Gastrocnemius medialis (tissue), 4 donors: ENCODE measurements around the gene ZFP36L2. TPM values are rescaled to one million over a fixed set of nuclear protein-coding genes. Genes with fewer than 3 reads are reported as not detected.

Experiments
- ATAC-seq, 2 donors: fragments of 150-250 bp; one replicate each; pipeline ENCODE4 v1.9.1; 2016
- DNase-seq, 2 donors: peaks; one replicate each; pipeline ENCODE4 v3.0.0-alpha.2; 2019
- H3K27ac ChIP-seq, 4 donors: fragments of 200-600 bp; sonication (generic); 1 replicate in 1 of 4; 2 replicates in 3 of 4; pipeline ENCODE4 v1.5.1; 2016 to 2018; ENCODE audit warnings: mild to moderate bottlenecking in 2 of 4, moderate library complexity in 1 of 4
- H3K27me3 ChIP-seq, 3 donors: fragments of 200-600 bp; sonication (generic) in 2 of 3; 1 replicate in 1 of 3; 2 replicates in 2 of 3; pipeline versions ENCODE4 v1.5.1 to v1.6.0; 2016 to 2019; ENCODE audit warnings: mild to moderate bottlenecking in 1 of 3, moderate library complexity in 1 of 3
- H3K36me3 ChIP-seq, 2 donors: fragments of 200-600 bp; sonication (generic) in 1 of 2; one replicate each; pipeline ENCODE4 v1.5.1; 2017 to 2018
- H3K4me1 ChIP-seq, 2 donors: fragments of 200-600 bp; sonication (generic) in 1 of 2; one replicate each; pipeline ENCODE4 v1.5.1; 2016 to 2017; ENCODE audit warnings: mild to moderate bottlenecking in 2 of 2
- H3K4me3 ChIP-seq, 4 donors: fragments of 200-600 bp; sonication (generic) in 3 of 4; 1 replicate in 1 of 4; 2 replicates in 3 of 4; pipeline ENCODE4 v1.5.1; 2016 to 2019; ENCODE audit warnings: mild to moderate bottlenecking in 2 of 4
- H3K9me3 ChIP-seq, 3 donors: fragments of 200-600 bp; sonication (generic) in 2 of 3; 1 replicate in 1 of 3; 2 replicates in 2 of 3; pipeline ENCODE4 v1.5.1; 2016 to 2019
- POLR2A ChIP-seq, 2 donors: fragments of 450-650 bp; IDR thresholded peaks; one replicate each; pipeline ENCODE4 v1.6.1; 2017; ENCODE audit warnings: antibody characterized with exemption in 2 of 2, mild to moderate bottlenecking in 2 of 2, moderate library complexity in 2 of 2
- in situ Hi-C, 4 donors: fragments of 200-750 bp; cut with MboI; loops; one replicate each; pipeline versions ENCODE4 v1.15.0 to v1.8.0; 2017; ENCODE audit warnings: low sequenced_read_pairs in 4 of 4
- intact Hi-C: fragments of 100-400 bp; cut with DNase I; formaldehyde crosslinking; loops from one replicate; pipeline ENCODE4 v1.15.1; 2023; ENCODE audit warnings: low total_unique reads
- total RNA-seq, 4 donors: library from RNA; depleted of rRNA; stranded (reverse); fragments of >200 nt; gene quantifications; one replicate each; pipeline versions ENCODE4 v1.1.0 to v1.2.3, GENCODE V29; 2016
- TF ChIP-seq, protein P1 (sequence below), 5 experiments: fragments of 450-650 bp in 3 of 5; fragments of 200-600 bp in 2 of 5; sonication (generic) in 2 of 5; IDR thresholded peaks in 4 of 5; conservative IDR thresholded peaks in 1 of 5; 1 replicate in 4 of 5; 2 replicates in 1 of 5; pipeline ENCODE4 v1.5.1; 2016 to 2019; ENCODE audit warnings: antibody characterized with exemption in 5 of 5, mild to moderate bottlenecking in 3 of 5, moderate library complexity in 3 of 5

The ZFP36L2 gene
- total RNA-seq, 4 donors from 2014 or later, result 15.5 to 58.6 (median 44.8) TPM

DNA sequence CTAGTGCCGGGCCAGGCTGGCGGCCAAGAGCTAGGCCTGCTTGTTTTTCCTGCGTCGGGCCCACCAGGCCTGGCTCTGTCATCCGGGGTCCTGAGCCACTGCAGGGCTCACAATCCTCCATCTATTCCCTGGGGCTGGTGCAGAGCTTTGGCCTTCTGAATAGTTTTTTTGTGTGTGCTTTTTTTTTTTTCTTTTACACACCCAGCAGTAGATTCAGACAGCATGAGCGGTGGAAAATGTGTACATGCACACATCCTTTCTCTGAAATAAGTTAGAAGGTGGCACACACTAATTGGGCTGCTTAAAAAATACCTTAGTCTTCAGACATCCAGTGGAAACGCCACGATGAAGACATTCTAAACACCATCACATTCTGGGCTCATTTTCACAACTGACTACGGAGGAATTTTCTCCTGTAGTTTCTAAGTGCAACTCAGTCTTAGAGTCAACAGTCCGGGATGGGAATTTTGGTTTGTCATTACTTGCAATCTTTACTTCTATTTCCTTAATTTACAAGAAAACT, 6.1 kb downstream of the ZFP36L2 start:
- TF ChIP-seq POLR2A (IDR thresholded peaks at IDR 0.05), result peak in 1 of 2 donors; percentile 5
- TF ChIP-seq, protein P1, sequence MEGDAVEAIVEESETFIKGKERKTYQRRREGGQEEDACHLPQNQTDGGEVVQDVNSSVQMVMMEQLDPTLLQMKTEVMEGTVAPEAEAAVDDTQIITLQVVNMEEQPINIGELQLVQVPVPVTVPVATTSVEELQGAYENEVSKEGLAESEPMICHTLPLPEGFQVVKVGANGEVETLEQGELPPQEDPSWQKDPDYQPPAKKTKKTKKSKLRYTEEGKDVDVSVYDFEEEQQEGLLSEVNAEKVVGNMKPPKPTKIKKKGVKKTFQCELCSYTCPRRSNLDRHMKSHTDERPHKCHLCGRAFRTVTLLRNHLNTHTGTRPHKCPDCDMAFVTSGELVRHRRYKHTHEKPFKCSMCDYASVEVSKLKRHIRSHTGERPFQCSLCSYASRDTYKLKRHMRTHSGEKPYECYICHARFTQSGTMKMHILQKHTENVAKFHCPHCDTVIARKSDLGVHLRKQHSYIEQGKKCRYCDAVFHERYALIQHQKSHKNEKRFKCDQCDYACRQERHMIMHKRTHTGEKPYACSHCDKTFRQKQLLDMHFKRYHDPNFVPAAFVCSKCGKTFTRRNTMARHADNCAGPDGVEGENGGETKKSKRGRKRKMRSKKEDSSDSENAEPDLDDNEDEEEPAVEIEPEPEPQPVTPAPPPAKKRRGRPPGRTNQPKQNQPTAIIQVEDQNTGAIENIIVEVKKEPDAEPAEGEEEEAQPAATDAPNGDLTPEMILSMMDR (IDR thresholded peaks at IDR 0.05 in 4 of 5, conservative IDR thresholded peaks at IDR 0.05 in 1 of 5), result no peak
- H3K36me3 ChIP-seq, result peaks cover 0 to 17% of the 10 kb centered on the region in 2 donors
- ATAC-seq (no peak), DNase-seq (no peak)
- in situ Hi-C loops (loop anchor here in 2 of 4 donors (10.0 kb wide), 3 partner anchors 45 to 245 kb away; no protein-coding TSS in a partner anchor), intact Hi-C loops (no loop called here)
- H3K27ac ChIP-seq, result peak overlapping the region; percentile 99 to 100 (median 100)
- peaks cover 73 to 74% of the 10 kb centered on the region in 2 donors for H3K4me1 ChIP-seq
- peak overlapping the region; percentile 76 to 99 (median 96) for H3K4me3 ChIP-seq
- H3K9me3 ChIP-seq, result no peaks in the 10 kb centered on the region
- no peaks in the 10 kb centered on the region for H3K27me3 ChIP-seq

GRCh38 chr2:43219383-43220228, 6.8 kb downstream of the ZFP36L2 start:
- DNase-seq (peak; percentile 72 to 85), ATAC-seq (peak; percentile 46 to 65)
- Histone ChIP-seq H3K9me3 (no peaks in the 10 kb centered on the region), H3K27ac (peak overlapping the region; percentile 99 to 100 (median 100)), H3K27me3 (no peaks in the 10 kb centered on the region), H3K36me3 (peaks cover 0 to 13% of the 10 kb centered on the region in 2 donors), H3K4me1 (peaks cover 73 to 76% of the 10 kb centered on the region in 2 donors), H3K4me3 (peak overlapping the region; percentile 76 to 99 (median 96))
- in situ Hi-C loops (loop anchor here in 3 of 4 donors (5.0 to 10.0 kb wide), 4 partner anchors 42 to 245 kb away; no protein-coding TSS in a partner anchor), intact Hi-C loops (no loop called here)
- peak; percentile 43 to 67 for TF ChIP-seq POLR2A (IDR thresholded peaks at IDR 0.05)
- TF ChIP-seq, protein P1 (IDR thresholded peaks at IDR 0.05 in 4 of 5, conservative IDR thresholded peaks at IDR 0.05 in 1 of 5), result no peak

DNA sequence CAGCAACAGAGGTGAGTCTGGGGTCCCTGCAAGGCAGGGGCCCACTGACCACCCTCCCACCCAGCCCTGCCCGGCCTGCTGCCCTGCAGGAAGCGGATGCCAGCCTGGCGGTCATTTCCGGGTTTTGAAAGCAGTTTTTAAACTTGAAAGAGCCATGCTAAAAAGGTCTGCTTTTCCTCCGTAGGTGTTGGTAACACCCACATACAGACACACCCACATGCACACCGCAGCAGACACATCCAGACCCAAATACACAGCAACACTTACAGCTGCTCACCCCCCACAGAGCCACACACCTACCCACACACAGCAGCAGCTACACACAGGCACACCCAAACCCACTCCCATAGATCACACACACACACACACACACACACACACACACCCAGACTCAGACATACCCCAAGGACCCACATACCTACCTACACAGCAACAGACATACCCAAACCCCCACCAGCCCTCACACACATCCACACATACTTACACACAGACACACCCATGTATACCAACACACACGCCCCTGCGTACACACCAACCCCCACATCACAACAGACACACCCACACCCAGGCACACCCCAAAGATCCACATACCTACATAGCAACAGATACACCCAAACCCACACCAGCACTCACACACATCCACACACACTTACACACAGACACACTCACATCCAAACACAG, 7.6 kb downstream of the ZFP36L2 start:
- intact Hi-C loops (no loop called here), in situ Hi-C loops (loop anchor here in 1 of 4 donors (5.0 kb wide), 1 partner anchor 42 kb away; no protein-coding TSS in a partner anchor)
- Histone ChIP-seq H3K4me3 (peak overlapping the region; percentile 76 to 99 (median 96)), H3K27ac (peak overlapping the region; percentile 99 to 100 (median 100)), H3K27me3 (no peaks in the 10 kb centered on the region), H3K9me3 (no peaks in the 10 kb centered on the region), H3K36me3 (peaks cover 0 to 13% of the 10 kb centered on the region in 2 donors), H3K4me1 (peaks cover 73 to 76% of the 10 kb centered on the region in 2 donors)
- ATAC-seq, result no peak
- peak in 1 of 2 donors; percentile 53 for DNase-seq
- no peak for TF ChIP-seq POLR2A (IDR thresholded peaks at IDR 0.05)
- TF ChIP-seq, protein P1 (IDR thresholded peaks at IDR 0.05 in 4 of 5, conservative IDR thresholded peaks at IDR 0.05 in 1 of 5), result no peak

GRCh38 chr2:43218155-43218701, 8.2 kb downstream of the ZFP36L2 start:
- peak; percentile 21 to 28 for ATAC-seq
- intact Hi-C loops, result no loop called here

More at GRCh38 chr2:43218155-43218701, 8.2 kb downstream of the ZFP36L2 start:
- in situ Hi-C loops, result loop anchor here in 1 of 4 donors (5.0 kb wide), 1 partner anchor 41 kb away; no protein-coding TSS in a partner anchor
- H3K4me1 ChIP-seq, result peaks cover 68 to 70% of the 10 kb centered on the region in 2 donors
- TF ChIP-seq, protein P1 (IDR thresholded peaks at IDR 0.05 in 4 of 5, conservative IDR thresholded peaks at IDR 0.05 in 1 of 5), result peak in 1 of 5 experiments; percentile 7
- no peak for TF ChIP-seq POLR2A (IDR thresholded peaks at IDR 0.05)
- H3K36me3 ChIP-seq, result peaks cover 0 to 8% of the 10 kb centered on the region in 2 donors
- H3K4me3 ChIP-seq, result peak overlapping the region; percentile 37 to 99 (median 85)
- peak overlapping the region; percentile 99 to 100 (median 100) for H3K27ac ChIP-seq
- no peaks in the 10 kb centered on the region for H3K9me3 ChIP-seq
- H3K27me3 ChIP-seq, result no peaks in the 10 kb centered on the region
- DNase-seq, result peak in 1 of 2 donors; percentile 49
